NCI-H748 treated with DMSO at 0.1 percent for 48 hours (cell line): ENCODE data around the gene RBL1.
A peak's percentile ranks its signal among the peaks of the same experiment; 100 is the strongest.

ENCODE experiments used
- DNase-seq: peaks from one replicate; lab custom pipeline; 2025; lab: John Stamatoyannopoulos, UW

RBL1 gene

DNA sequence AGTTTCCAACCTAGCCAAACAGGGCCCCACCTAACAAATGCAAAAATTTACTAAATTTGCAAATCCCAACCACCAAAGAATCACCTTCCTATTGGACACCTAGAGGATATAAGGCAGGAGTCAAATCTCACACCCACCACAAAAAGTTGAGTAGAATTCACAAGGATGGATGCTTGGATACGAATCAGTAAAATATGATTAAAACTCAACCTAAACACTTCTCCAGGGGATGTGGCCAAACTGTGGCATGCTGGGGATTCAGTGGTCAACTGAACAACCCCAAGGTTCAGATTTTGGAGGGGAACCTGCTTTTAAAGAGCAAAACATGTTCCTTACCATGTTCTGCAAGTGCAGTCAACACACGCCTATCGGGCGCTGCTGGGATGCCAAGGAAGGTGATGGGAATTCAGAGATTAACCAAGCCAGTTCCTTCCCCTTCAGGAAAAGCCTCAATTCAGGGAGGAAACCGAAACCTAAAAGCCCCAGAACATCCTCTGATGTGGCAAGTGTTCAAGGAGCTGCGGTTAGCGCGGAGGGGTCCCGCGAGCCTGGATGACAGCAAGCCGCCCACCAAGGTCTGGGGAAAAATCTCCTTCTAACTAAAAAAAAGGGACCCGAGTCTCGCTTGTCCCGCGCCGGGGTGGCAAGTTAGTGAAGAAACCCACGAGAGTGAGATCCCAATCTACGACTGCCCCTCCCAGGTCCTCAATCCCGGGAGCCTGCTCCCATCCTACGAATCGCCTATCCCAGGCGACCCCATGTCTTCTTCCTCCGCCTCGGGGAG is 145.2 kb downstream of the RBL1 start:
- peak; percentile 4 for DNase-seq
